ENCODE measurements around the gene METTL13.

GRCh38 chr1:171817511-171818265 lies 36.2 kb downstream of the METTL13 start:
- TF ChIP-seq POLR2A (IDR thresholded peaks at IDR 0.05): no peak
- TF ChIP-seq CTCF (IDR thresholded peaks at IDR 0.05): no peak

Measured in thyroid gland (tissue), 4 donors.